ENCODE results near the gene EIF2S3.

GRCh38 chrX:24026432-24026831, 28.3 kb upstream of the EIF2S3 start:
- TF ChIP-seq CTCF (IDR thresholded peaks at IDR 0.05), result no peak
- no peak for TF ChIP-seq POLR2A (IDR thresholded peaks at IDR 0.05)

All from esophagus squamous epithelium (tissue), 4 donors.